Esophagus squamous epithelium (tissue), 5 donors: ENCODE results near the gene MBD5. TPM values are rescaled to one million over a fixed set of nuclear protein-coding genes. Genes with fewer than 3 reads are reported as not detected.

Experiments used
- DNase-seq: peaks from one replicate; lab custom pipeline; 2025; lab: John Stamatoyannopoulos, UW
- H3K27ac ChIP-seq, 4 donors: fragments of 200-600 bp; sonication (generic); one replicate each; pipeline ENCODE4 v1.5.1; 2016 to 2019; ENCODE audit warnings: mild to moderate bottlenecking in 1 of 4
- H3K27me3 ChIP-seq, 4 donors: fragments of 200-600 bp; sonication (generic); 1 replicate in 3 of 4; 2 replicates in 1 of 4; pipeline versions ENCODE4 v1.5.1 to v1.6.0; 2017 to 2021; ENCODE audit warnings: antibody characterized with exemption in 1 of 4
- H3K36me3 ChIP-seq, 3 donors: fragments of 200-600 bp; sonication (generic); one replicate each; pipeline ENCODE4 v1.5.1; 2016 to 2019
- H3K4me1 ChIP-seq, 3 donors: fragments of 200-600 bp; sonication (generic); one replicate each; pipeline ENCODE4 v1.5.1; 2017 to 2019
- H3K4me3 ChIP-seq, 4 donors: fragments of 200-600 bp; sonication (generic); 1 replicate in 3 of 4; 2 replicates in 1 of 4; pipeline ENCODE4 v1.5.1; 2016 to 2019; ENCODE audit warnings: mild to moderate bottlenecking in 2 of 4, moderate library complexity in 1 of 4
- H3K9me3 ChIP-seq, 3 donors: fragments of 200-600 bp; sonication (generic); one replicate each; pipeline ENCODE4 v1.5.1; 2016 to 2019
- POLR2A ChIP-seq, 4 donors: fragments of 450-650 bp; IDR thresholded peaks; one replicate each; pipeline ENCODE4 v1.6.1; 2017; ENCODE audit warnings: antibody characterized with exemption in 4 of 4, mild to moderate bottlenecking in 4 of 4, moderate library complexity in 3 of 4
- whole genome bisulfite sequencing, 2 donors: methylation state at CpG; one replicate each; pipeline ENCODE4 v1.1.5; 2018; 5-methylcytosine and 5-hydroxymethylcytosine counted together
- intact Hi-C: fragments of 100-400 bp; cut with DNase I; formaldehyde crosslinking; loops from one replicate; pipeline ENCODE4 v1.15.0; 2022
- total RNA-seq, 4 donors: library from RNA; depleted of rRNA; stranded (reverse); fragments of >200 nt; gene quantifications; one replicate each; pipeline ENCODE4 v1.1.0, GENCODE V29; 2016
- TF ChIP-seq, protein P1 (sequence below), 6 experiments: fragments of 450-650 bp in 4 of 6; fragments of 200-600 bp in 2 of 6; sonication (generic) in 2 of 6; IDR thresholded peaks; one replicate each; pipeline ENCODE4 v1.5.1; 2016 to 2019; ENCODE audit warnings: antibody characterized with exemption in 6 of 6, mild to moderate bottlenecking in 4 of 6, moderate library complexity in 4 of 6
- donor health status: DM: yes; HTN: yes; CAD: no.

The MBD5 gene
- total RNA-seq, 4 donors from 2014 or later = 11.8 to 23.8 (median 14.0) TPM

DNA sequence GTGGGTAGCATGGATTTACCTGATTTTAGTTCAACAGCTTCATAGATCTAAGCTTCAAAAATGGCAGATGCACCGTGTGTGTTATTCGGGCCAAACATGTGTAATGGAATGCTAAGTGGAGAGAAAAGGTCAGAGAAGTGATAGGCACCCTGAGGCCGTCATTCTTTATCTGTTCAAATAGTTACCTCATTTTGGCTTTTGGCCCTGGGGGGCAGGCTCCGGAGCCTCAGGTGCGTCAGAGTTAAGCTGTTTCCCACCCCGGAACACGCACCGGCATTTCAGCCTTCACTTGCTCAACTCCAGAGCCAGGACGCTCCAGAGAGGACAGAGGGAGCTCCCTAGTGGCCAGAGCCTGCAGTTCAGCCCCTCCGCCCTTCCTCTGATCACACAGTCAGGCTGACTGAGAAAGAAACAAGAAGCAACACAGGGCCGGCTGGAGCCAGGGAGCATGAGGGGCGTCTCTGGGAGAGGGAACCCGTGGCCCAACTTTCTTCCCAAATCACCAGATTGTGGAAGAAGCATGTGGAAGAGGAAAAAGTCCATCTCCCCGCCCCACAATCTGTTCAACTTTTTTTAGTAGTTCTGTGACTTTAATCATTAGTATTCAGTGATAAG is 488.5 kb downstream of the MBD5 start:
- Histone ChIP-seq H3K4me1 (peaks cover 0 to 9% (median 5%) of the 10 kb centered on the region in 3 donors), H3K9me3 (no peaks in the 10 kb centered on the region), H3K36me3 (peaks cover 0 to 2% (median 0%) of the 10 kb centered on the region in 3 donors), H3K27me3 (peaks cover 0 to 3% (median 0%) of the 10 kb centered on the region in 4 donors), H3K4me3 (peak overlapping the region; percentile 8 to 63 (median 28)), H3K27ac (no peak overlapping the region)
- TF ChIP-seq POLR2A (IDR thresholded peaks at IDR 0.05) = no peak
- TF ChIP-seq, protein P1, sequence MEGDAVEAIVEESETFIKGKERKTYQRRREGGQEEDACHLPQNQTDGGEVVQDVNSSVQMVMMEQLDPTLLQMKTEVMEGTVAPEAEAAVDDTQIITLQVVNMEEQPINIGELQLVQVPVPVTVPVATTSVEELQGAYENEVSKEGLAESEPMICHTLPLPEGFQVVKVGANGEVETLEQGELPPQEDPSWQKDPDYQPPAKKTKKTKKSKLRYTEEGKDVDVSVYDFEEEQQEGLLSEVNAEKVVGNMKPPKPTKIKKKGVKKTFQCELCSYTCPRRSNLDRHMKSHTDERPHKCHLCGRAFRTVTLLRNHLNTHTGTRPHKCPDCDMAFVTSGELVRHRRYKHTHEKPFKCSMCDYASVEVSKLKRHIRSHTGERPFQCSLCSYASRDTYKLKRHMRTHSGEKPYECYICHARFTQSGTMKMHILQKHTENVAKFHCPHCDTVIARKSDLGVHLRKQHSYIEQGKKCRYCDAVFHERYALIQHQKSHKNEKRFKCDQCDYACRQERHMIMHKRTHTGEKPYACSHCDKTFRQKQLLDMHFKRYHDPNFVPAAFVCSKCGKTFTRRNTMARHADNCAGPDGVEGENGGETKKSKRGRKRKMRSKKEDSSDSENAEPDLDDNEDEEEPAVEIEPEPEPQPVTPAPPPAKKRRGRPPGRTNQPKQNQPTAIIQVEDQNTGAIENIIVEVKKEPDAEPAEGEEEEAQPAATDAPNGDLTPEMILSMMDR (IDR thresholded peaks at IDR 0.05) = peak; percentile 55 to 91 (median 86)
- intact Hi-C loops = loop anchor here (5.0 kb wide), 1 partner anchor 572 kb away; no protein-coding TSS in a partner anchor
- peak; percentile 32 for DNase-seq
- 8 to 10% methylated on average over 9 to 13 of the region's 14 CpGs for WGBS, 2 donors

DNA sequence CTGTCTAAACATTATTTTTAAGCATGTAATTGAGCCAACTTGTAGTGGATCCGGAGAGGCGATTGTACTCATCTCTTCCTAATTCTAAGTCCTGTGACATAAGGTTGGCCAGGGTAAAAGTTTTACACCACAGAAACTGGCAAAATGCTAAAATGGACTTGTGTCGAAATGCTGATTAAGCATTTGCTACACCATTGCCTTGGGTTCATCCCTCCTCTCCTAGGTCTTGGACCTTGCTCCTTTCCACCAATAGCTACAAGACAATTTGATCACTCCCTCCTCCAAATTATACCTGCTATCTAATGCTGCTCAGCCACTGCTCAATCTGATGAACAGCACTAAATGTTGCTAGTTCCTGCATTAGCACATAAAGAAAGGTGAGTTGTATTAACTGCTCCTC is 491.0 kb downstream of the MBD5 start:
- Histone ChIP-seq H3K4me3 (no peak overlapping the region), H3K27me3 (peaks cover 0 to 3% (median 0%) of the 10 kb centered on the region in 4 donors), H3K4me1 (peaks cover 0 to 9% (median 5%) of the 10 kb centered on the region in 3 donors), H3K9me3 (no peaks in the 10 kb centered on the region), H3K36me3 (peaks cover 0 to 4% (median 0%) of the 10 kb centered on the region in 3 donors), H3K27ac (no peak overlapping the region)
- 75 to 87% methylated on average over 3 of the region's 3 CpGs for WGBS, 2 donors
- no peak for DNase-seq
- intact Hi-C loops = no loop called here
- TF ChIP-seq, protein P1 (IDR thresholded peaks at IDR 0.05) = no peak
- TF ChIP-seq POLR2A (IDR thresholded peaks at IDR 0.05) = no peak

DNA sequence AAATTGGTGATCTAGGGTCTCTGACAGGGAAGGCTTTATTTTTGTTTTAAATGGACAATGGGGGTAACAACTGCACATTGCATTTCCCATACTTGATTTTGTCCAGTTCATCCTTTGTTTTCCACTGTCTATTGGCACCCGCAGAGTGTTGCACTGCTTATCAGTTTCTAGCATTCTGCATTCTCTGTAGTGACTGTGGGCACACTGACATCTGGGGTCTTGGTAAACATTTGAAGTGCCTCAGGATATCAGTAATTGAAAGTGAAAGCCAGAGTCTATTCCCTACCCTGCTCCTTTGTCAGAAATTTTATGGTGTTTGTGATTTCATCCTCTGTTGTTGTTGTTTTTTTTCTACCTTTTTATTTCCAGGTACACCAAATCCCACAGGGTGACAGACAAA is 491.6 kb downstream of the MBD5 start:
- Histone ChIP-seq H3K9me3 (no peaks in the 10 kb centered on the region), H3K27me3 (peaks cover 0 to 3% (median 0%) of the 10 kb centered on the region in 4 donors), H3K4me3 (no peak overlapping the region), H3K4me1 (peaks cover 0 to 9% (median 5%) of the 10 kb centered on the region in 3 donors), H3K36me3 (peaks cover 0 to 4% (median 0%) of the 10 kb centered on the region in 3 donors), H3K27ac (no peak overlapping the region)
- WGBS, 2 donors = 71 to 84% methylated on average over 1 of the region's 1 CpG
- DNase-seq = no peak
- no peak for TF ChIP-seq POLR2A (IDR thresholded peaks at IDR 0.05)
- TF ChIP-seq, protein P1 (IDR thresholded peaks at IDR 0.05) = no peak
- intact Hi-C loops = no loop called here

DNA sequence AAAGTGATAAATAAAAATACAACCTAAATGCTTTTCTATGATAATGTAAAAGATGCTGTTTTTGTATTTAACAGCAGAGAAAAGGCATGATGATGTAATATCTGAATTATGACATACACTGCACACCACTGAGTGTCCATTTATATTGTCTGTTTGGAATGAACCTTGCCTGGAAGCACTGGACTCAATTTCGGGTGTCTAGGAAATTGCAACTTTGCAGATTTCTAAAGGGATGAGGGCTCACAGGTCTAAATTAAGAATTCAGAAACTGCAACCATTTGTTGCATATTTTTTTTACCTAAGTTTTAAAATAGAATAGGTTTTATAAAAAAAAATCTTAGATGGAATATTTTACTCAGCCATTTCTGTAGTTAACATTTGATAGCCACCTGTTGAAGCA is 492.5 kb downstream of the MBD5 start:
- intact Hi-C loops = no loop called here
- 71 to 88% methylated on average over 1 of the region's 1 CpG for WGBS, 2 donors
- no peak for DNase-seq

DNA sequence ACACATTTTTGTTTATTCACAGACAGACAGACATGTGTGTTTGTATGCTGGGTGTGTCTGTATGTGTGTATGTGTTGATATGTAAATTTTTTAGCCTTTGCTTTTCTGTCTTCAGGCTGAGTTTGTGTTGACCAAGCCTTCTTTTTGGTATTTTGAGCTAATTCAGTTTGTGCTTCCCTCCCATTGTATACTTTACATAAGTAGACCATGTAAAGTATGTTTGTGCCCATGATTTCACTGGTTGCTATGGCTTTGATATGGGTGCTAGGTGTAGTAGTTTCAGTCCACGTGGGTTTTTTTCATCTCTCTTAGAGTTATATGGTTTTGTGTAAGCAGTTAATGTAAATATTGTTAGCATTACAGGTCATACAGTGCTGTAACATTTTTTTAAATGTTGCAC is 494.2 kb downstream of the MBD5 start:
- no peak for DNase-seq
- intact Hi-C loops = no loop called here
- WGBS, 2 donors = 74 to 84% methylated on average over 1 of the region's 1 CpG

More for the DNA sequence above, 492.5 kb downstream of the MBD5 start:
- no peak for TF ChIP-seq POLR2A (IDR thresholded peaks at IDR 0.05)
- TF ChIP-seq, protein P1 (IDR thresholded peaks at IDR 0.05) = no peak
- H3K4me1 ChIP-seq = peaks cover 0 to 9% (median 5%) of the 10 kb centered on the region in 3 donors
- H3K9me3 ChIP-seq = no peaks in the 10 kb centered on the region
- no peak overlapping the region for H3K4me3 ChIP-seq
- H3K36me3 ChIP-seq = peaks cover 0 to 4% (median 0%) of the 10 kb centered on the region in 3 donors
- peaks cover 0 to 3% (median 0%) of the 10 kb centered on the region in 4 donors for H3K27me3 ChIP-seq
- H3K27ac ChIP-seq = no peak overlapping the region

More for the DNA sequence above, 494.2 kb downstream of the MBD5 start:
- no peak overlapping the region for H3K27ac ChIP-seq
- H3K27me3 ChIP-seq = peaks cover 0 to 1% (median 0%) of the 10 kb centered on the region in 4 donors
- no peak overlapping the region for H3K4me3 ChIP-seq
- H3K9me3 ChIP-seq = no peaks in the 10 kb centered on the region
- no peaks in the 10 kb centered on the region for H3K4me1 ChIP-seq
- peaks cover 0 to 10% (median 0%) of the 10 kb centered on the region in 3 donors for H3K36me3 ChIP-seq
- TF ChIP-seq POLR2A (IDR thresholded peaks at IDR 0.05) = no peak
- TF ChIP-seq, protein P1 (IDR thresholded peaks at IDR 0.05) = no peak
